Aorta (tissue), 5 donors: ENCODE data around the gene TPM2. TPM values are rescaled to one million over a fixed set of nuclear protein-coding genes. Genes with fewer than 3 reads are reported as not detected.
"Not testable (repeated sequence)": the region's sequence is repeated elsewhere in the genome, so short reads cannot be mapped to it uniquely, and the experiment has no call there.

Source experiments
- ATAC-seq: fragments of 200-7000 bp; cut with Tn5 transposase; one replicate; pipeline ENCODE4 v1.9.1; 2022; ENCODE audit warnings: moderate library complexity; ENCODE audit not compliant: low FRiP score
- DNase-seq, 2 donors: peaks; one replicate each; pipeline ENCODE4 v3.0.0-alpha.2; 2020
- H3K27ac ChIP-seq, 2 donors: one replicate each; pipeline ENCODE4 v1.5.1; 2013; ENCODE audit warnings: low read length in 2 of 2, mild to moderate bottlenecking in 2 of 2, moderate library complexity in 2 of 2, control low read depth in 1 of 2, inconsistent platforms in 1 of 2, low read depth in 1 of 2
- H3K27me3 ChIP-seq, 2 donors: one replicate each; pipeline ENCODE4 v1.6.1; 2013; ENCODE audit warnings: control low read depth in 1 of 2, low read length in 1 of 2, mild to moderate bottlenecking in 1 of 2, moderate library complexity in 1 of 2; ENCODE audit not compliant: insufficient read depth in 2 of 2, control insufficient read depth in 1 of 2
- H3K36me3 ChIP-seq, 2 donors: one replicate each; pipeline ENCODE4 v1.6.1; 2013; ENCODE audit warnings: control low read depth in 1 of 2, low read length in 1 of 2, mild to moderate bottlenecking in 1 of 2; ENCODE audit not compliant: insufficient read depth in 2 of 2, control insufficient read depth in 1 of 2
- H3K4me1 ChIP-seq, 2 donors: one replicate each; pipeline ENCODE4 v1.6.1; 2013; ENCODE audit warnings: low read length in 2 of 2, control low read depth in 1 of 2, mild to moderate bottlenecking in 1 of 2, moderate library complexity in 1 of 2; ENCODE audit not compliant: insufficient read depth in 2 of 2, control insufficient read depth in 1 of 2
- H3K4me3 ChIP-seq, 2 donors: one replicate each; pipeline ENCODE4 v1.5.1; 2013; ENCODE audit warnings: low read length in 2 of 2, control low read depth in 1 of 2, mild to moderate bottlenecking in 1 of 2
- H3K9me3 ChIP-seq: one replicate; pipeline ENCODE4 v1.6.1; 2013; ENCODE audit warnings: mild to moderate bottlenecking, low read length; ENCODE audit not compliant: control insufficient read depth
- WGBS, 2 donors: extraction: QIAGEN DNeasy Blood & Tissue Kit; methylation state at CpG; one replicate each; pipeline ENCODE4 v1.1.7; 2013; 5-methylcytosine and 5-hydroxymethylcytosine counted together
- intact Hi-C, 2 donors: fragments of 100-400 bp; cut with DNase I; formaldehyde crosslinking; loops; one replicate each; pipeline versions ENCODE4 v1.14.2 to v1.15.0; 2022
- polyA plus RNA-seq, 2 donors: library from polyadenylated mRNA; stranded (reverse); fragments of 200-250 nt; gene quantifications; one replicate each; pipeline ENCODE4 v1.2.3, GENCODE V29; 2013
- total RNA-seq, 2 donors: library from RNA; stranded (reverse); fragmentation: NEBNext Ultra II Directional; extraction: Animal tissue kit (Norgen Biotek cat#: 25700); gene quantifications; one replicate each; pipeline ENCODE4 v1.2.1, GENCODE V29; 2021
- donor health status: healthy with polysubstance abuse.
- donor health status: Bipolar disorder and iron deficiency.
- donor health status: DM: no; HTN: no; CAD: no.
- donor health status: DM: no; HTN: no; CAD: no.
- donor health status: DM: yes; HTN: yes; CAD: no.

Gene TPM2
- total and polyA plus RNA-seq, 4 donors, result 1,614 to 9,377 (median 6,599) TPM

DNA sequence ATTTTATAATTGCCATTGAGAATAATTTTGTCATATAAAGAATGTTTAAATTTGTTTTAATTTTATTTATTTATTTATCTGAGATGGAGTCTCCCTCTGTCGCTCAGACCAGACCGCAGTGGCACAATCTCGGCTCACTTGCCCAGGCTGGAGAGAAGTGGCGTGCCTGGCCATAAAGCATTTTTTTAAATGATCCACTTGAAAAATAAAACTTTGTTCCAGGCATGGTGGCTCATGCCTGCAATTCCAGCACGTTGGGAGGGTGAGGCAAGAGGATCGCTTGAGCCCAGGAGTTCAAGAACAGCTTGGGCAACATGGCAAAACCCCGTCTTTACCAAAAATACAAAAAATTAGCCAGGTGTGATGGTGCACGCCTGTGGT lies 36.9 kb downstream of the TPM2 start:
- WGBS, 2 donors, result 85 to 88% methylated on average over 8 of the region's 8 CpGs
- ATAC-seq, result no peak
- intact Hi-C loops, result loop anchor here in 1 of 2 donors (10.0 kb wide), 1 partner anchor 232 kb away; no protein-coding TSS in a partner anchor
- H3K4me1 ChIP-seq, result no peaks in the 10 kb centered on the region
- H3K27ac ChIP-seq, result no peak overlapping the region
- H3K4me3 ChIP-seq, result no peak overlapping the region
- H3K9me3 ChIP-seq, result no peaks in the 10 kb centered on the region
- H3K36me3 ChIP-seq, result no peaks in the 10 kb centered on the region
- no peak for DNase-seq
- H3K27me3 ChIP-seq, result no peaks in the 10 kb centered on the region

DNA sequence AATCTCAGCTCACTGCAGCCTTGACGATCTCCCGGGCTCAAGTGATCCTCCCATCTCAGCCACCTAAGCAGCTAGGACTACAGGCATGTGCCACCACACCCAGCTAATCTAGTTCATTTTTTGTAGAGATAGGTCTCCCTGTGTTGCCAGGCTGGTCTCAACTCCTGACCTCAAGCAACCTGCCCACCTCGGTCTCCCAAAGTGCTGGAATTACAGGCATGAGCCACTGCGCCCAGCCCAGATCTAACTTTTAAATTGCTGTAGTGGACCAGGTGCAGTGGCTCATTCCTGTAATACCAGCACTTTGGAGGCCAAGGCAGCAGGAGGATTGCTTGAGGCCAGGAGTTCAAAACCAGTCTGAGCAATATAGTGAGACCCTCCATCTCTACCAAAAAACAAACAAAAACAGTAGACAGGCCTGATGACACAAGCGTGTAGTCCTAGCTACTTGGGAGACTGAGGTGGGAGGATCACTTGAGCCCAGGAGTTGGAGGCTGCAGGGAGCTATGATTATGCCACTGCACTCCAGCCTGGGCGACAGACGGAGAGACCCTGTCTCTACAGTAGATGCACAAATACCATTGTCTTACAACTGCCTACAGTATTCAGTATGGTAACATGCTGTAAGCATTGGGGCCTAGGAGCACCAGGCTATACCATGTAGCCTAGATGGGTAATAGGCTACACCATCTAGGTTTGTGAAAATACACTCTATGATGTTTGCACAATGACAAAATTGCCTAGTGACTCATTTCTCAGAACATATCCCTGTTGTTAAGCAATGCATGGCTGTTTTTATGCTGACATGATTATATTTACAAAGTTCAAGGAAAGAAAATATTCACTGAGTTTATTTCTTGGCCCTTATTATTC lies 37.5 kb downstream of the TPM2 start:
- WGBS, 2 donors, result 85 to 86% methylated on average over 7 of the region's 7 CpGs
- intact Hi-C loops, result loop anchor here in 1 of 2 donors (10.0 kb wide), 1 partner anchor 233 kb away; no protein-coding TSS in a partner anchor
- Histone ChIP-seq H3K9me3 (no peaks in the 10 kb centered on the region), H3K4me3 (no peak overlapping the region), H3K36me3 (no peaks in the 10 kb centered on the region), H3K4me1 (no peaks in the 10 kb centered on the region), H3K27me3 (no peaks in the 10 kb centered on the region), H3K27ac (peak overlapping the region in 1 of 2 donors; percentile 17)
- ATAC-seq (no peak), DNase-seq (no peak)

DNA sequence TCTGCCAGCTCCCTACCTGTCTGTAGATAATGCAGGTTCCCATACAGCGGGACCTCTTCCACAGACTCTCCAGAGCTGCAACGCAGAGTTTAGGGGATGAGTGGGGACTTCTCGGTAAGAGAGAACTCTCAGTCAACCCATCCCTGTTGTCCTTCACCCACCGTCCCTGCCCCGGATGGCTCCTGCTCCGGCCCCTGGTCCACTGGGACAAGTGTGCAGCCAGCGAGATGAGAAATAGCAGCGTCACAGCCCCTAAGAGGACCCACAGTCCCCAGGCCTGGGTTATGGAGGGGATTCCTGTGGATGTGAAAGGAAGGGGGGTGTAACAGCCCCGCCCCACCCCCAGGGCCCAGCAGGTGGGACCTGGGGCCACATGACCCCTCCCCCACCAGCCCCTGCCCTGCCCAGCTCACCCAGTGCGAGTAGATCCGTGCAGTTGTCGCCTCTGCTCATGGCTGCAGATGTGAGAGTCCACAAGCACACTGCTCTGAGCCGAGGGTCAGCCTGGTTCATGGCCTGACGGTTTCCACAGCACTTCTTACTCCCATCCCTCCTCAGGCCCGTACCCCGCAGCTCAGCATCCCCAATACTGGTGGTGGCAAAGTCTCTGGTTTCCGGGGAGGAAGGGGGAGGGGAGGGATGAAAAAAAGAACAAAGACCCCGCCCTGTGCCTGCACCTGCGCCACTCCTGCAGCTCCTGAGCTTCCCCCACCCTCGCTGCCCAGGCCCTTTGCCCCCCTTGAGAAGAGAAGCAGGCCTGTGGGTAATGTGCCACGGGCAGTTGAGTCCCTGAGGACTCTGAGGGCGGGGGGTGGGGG lies 39.2 kb downstream of the TPM2 start, which contains the start of gene SIT1:
SIT1 (minus strand) TSS at position 591 of the 818 bp plus-strand sequence; CDS start at position 513, 78 bp downstream.
- 51 to 55% methylated on average over 21 to 22 of the region's 22 CpGs for WGBS, 2 donors
- no peak for ATAC-seq
- no peaks in the 10 kb centered on the region for H3K9me3 ChIP-seq
- no peaks in the 10 kb centered on the region for H3K4me1 ChIP-seq
- DNase-seq, result no peak
- no peak within 1 kb of the TSS for H3K4me3 ChIP-seq
- intact Hi-C loops, result loop anchor here in 1 of 2 donors (10.0 kb wide), 1 partner anchor 234 kb away; no protein-coding TSS in a partner anchor
- H3K36me3 ChIP-seq, result no peaks in the 10 kb centered on the region
- H3K27me3 ChIP-seq, result no peaks in the 10 kb centered on the region
- peak within 1 kb of the TSS in 1 of 2 donors; percentile 87 for H3K27ac ChIP-seq

DNA sequence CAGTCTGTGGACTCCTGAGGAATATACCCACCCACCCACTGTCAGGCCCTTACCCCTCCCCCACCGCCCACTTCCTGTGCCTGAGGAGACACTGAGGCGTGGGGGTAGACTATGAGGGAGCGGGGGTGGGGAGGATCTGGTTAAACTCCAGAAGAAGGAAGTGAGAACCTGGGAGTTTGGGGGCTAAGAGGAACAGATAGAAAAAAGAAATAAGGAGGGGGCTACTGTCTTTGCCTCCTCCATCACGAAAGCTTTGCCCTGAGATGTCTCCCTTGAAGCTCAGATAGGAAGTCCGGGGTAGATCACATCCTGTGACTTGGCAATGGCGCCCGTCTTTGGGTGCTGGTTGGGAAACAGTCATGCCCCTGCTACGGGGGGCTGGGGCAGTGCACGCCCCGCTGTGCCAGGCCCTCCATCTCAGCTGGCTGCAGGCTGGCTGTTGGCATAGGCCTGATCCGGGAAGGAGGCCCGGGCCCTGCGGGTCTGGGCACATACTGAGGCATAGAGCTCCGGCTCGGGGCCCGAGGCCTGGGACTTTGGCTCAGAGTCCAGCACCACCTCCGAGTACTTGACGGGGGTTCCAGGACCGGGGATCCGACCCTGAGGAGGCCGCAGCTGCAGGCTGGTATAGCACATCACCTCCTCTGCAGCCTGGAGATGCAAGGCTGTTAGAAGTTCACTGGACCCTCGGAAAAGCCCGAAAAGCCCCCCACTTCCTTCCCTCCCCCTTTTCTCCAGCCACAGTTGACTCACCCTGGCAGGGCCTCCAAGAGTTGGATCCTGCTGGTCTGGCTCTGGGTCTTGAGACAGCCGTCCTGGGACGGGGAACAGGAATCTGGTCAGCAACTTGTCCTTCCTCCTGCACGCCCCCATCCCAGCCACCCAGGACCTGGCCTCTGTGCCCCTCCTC lies 40.0 kb downstream of the TPM2 start:
- DNase-seq, result peak; percentile 77 to 87
- intact Hi-C loops, result loop anchor here in 1 of 2 donors (5.0 to 10.0 kb wide), 3 partner anchors 42 to 235 kb away; partner anchors contain the start of gene TESK1

DNA sequence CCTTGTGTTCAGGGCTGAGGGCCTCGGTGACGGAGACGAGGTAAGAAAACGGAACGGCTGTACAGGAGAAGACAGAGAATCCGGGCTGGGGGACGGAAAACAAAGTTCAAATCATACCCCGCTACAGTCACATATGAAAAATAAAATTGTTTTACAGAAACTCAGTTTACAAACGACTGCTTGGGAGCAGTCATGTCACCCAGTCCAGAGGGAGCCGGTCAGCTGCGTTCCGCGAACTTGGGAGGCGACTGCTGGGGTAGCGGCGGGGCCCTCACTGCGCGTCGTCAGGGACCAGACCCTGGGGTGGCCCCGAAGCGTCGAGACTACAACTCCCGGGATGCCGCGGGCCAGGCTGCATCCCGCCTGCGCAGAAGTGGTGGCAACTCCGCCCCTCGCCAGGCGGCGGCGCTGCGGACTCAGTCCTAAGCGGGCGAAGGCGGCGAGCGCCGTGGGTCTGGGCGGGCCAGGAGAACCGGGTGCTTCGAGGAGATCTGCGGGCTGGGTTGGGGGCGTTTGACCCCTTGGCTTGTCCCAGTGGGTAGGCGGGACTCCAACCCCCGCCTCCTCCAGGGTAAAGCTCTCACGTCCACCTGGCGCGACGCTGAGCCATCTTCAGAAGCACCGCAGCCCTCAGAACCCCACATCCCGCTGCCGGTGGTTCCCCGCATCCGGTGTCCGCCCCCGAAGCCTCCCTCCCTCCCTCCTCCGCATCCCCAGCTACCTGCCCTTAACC lies 43.0 kb downstream of the TPM2 start:
- H3K27ac ChIP-seq, result peak overlapping the region; percentile 31 to 62
- H3K4me3 ChIP-seq, result peak overlapping the region; percentile 37 to 50
- no peaks in the 10 kb centered on the region for H3K27me3 ChIP-seq
- peak; percentile 97 for ATAC-seq
- no peaks in the 10 kb centered on the region for H3K9me3 ChIP-seq
- peak; percentile 97 to 98 for DNase-seq
- no peaks in the 10 kb centered on the region for H3K36me3 ChIP-seq
- no peaks in the 10 kb centered on the region for H3K4me1 ChIP-seq
- intact Hi-C loops, result loop anchor here in 1 of 2 donors (5.0 to 10.0 kb wide), 2 partner anchors 39 to 82 kb away; partner anchors contain the start of gene TESK1
- 1% methylated on average over 52 to 58 of the region's 58 CpGs for WGBS, 2 donors

More for the DNA sequence above, 40.0 kb downstream of the TPM2 start:
- peak overlapping the region; percentile 28 to 87 for H3K27ac ChIP-seq
- H3K36me3 ChIP-seq, result no peaks in the 10 kb centered on the region
- ATAC-seq, result peak; percentile 28
- no peaks in the 10 kb centered on the region for H3K9me3 ChIP-seq
- WGBS, 2 donors, result 24 to 27% methylated on average over 26 of the region's 26 CpGs
- H3K27me3 ChIP-seq, result no peaks in the 10 kb centered on the region
- H3K4me1 ChIP-seq, result no peaks in the 10 kb centered on the region
- H3K4me3 ChIP-seq, result no peak overlapping the region

DNA sequence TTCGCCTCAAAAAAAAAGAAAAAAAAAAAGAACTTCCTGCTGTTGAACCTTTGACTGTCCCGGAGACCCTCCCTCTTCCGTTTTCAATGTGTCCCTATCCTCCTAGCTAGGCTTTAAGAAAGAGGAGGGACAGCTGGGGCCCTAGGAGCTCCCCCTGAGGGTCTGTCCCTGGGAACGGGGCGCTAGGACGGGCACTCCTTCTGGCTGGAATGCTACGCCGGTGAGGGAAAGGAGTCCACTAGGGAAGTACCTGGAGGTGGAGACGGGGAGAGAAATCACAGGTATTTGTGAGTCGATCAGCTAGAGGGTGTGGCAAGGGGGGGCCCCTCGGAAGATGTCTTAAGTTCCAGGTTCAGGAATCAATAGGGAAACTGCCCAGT lies 43.6 kb downstream of the TPM2 start:
- ATAC-seq (peak; percentile 27), DNase-seq (peak in 1 of 2 donors; percentile 55)
- peak overlapping the region; percentile 31 to 62 for H3K27ac ChIP-seq
- H3K27me3 ChIP-seq, result no peaks in the 10 kb centered on the region
- no peaks in the 10 kb centered on the region for H3K36me3 ChIP-seq
- peak overlapping the region; percentile 37 to 50 for H3K4me3 ChIP-seq
- intact Hi-C loops, result loop anchor here in 1 of 2 donors (5.0 to 10.0 kb wide), 2 partner anchors 39 to 81 kb away; partner anchors contain the start of gene TESK1
- no peaks in the 10 kb centered on the region for H3K9me3 ChIP-seq
- WGBS, 2 donors, result 1% methylated on average over 11 of the region's 11 CpGs
- no peaks in the 10 kb centered on the region for H3K4me1 ChIP-seq

DNA sequence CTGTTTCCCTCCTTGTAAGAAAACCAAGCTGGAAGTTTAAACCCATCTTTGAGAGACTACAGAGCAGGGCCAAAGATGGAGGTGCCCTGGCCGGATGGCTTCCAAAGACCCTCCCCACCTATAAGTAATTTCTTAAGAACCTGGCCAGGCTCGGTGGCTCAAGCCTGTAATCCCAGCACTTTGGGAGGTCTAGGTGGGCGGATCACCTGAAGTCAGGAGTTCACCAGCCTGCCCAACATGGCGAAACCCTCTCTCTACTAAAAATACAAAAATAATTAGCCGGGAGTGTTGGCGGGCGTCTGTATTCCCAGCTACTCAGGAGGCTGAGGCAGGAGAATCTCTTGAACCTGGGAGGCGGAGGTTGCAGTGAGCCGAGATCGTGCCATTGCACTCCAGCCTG lies 44.0 kb downstream of the TPM2 start:
- H3K4me1 ChIP-seq, DNase-seq: not testable (repeated sequence)
- peak overlapping the region in 1 of 2 donors; percentile 31 for H3K27ac ChIP-seq

More for the DNA sequence above, 44.0 kb downstream of the TPM2 start:
- intact Hi-C loops, result loop anchor here in 1 of 2 donors (5.0 to 10.0 kb wide), 2 partner anchors 38 to 81 kb away; partner anchors contain the start of gene TESK1
- WGBS, 2 donors, result 19 to 27% methylated on average over 10 of the region's 10 CpGs
- not testable (repeated sequence) for H3K36me3 ChIP-seq, ATAC-seq, H3K4me3 ChIP-seq, H3K27me3 ChIP-seq, H3K9me3 ChIP-seq
